ENCODE data around the gene FAM3D.
"Not testable (repeated sequence)": the region's sequence is repeated elsewhere in the genome, so short reads cannot be mapped to it uniquely, and the experiment has no call there.

Gene FAM3D

DNA sequence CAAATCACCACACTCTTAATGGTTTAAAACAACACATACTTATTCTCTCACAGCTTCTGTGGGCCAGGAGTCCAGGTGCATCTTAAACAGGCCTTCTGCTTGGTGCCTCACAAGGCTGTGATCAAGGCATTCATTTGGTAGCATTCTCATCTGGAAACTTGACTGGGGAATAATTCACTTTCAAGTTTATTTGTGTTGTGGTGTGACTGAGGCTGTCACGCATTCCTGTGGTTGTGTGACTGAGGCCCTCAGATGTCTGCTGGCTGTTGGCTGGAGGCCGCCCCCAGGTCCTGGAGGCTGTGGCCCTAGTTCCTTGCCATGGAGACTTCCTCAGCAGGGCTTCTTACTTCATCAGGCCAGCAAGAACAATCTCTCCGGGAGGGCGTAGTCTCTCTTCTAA is 16.9 kb upstream of the FAM3D start:
- DNase-seq (ENCODE audit: low read depth): no peak
- TF ChIP-seq, protein P1, sequence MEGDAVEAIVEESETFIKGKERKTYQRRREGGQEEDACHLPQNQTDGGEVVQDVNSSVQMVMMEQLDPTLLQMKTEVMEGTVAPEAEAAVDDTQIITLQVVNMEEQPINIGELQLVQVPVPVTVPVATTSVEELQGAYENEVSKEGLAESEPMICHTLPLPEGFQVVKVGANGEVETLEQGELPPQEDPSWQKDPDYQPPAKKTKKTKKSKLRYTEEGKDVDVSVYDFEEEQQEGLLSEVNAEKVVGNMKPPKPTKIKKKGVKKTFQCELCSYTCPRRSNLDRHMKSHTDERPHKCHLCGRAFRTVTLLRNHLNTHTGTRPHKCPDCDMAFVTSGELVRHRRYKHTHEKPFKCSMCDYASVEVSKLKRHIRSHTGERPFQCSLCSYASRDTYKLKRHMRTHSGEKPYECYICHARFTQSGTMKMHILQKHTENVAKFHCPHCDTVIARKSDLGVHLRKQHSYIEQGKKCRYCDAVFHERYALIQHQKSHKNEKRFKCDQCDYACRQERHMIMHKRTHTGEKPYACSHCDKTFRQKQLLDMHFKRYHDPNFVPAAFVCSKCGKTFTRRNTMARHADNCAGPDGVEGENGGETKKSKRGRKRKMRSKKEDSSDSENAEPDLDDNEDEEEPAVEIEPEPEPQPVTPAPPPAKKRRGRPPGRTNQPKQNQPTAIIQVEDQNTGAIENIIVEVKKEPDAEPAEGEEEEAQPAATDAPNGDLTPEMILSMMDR (IDR thresholded peaks at IDR 0.05; ENCODE audit: control insufficient read depth, extremely low read depth, insufficient read depth): no peak
- no peak overlapping the region for H3K4me3 ChIP-seq (ENCODE audit: low read depth, low read length)

DNA sequence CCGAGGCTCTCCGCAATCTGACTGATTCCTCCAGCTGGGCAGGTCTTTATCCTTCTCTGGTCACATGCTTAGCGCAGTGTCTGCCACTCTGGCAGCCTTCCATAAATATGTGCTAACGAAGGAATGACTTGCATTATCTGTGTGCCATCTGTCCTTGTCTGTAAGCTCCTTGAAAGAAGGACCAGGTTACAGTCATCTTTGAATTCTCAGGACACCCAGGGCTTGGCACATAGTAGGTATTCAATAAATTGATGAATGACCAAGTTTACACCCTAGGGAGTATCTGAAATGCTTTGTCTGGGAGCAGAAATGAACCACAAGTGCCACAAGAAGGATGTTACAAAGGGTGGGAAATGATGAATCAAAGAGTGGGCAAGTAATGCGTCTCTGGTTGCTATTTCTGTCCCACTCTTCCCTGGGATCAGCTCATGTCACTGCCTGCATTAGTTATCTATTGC is 16.5 kb upstream of the FAM3D start:
- TF ChIP-seq, protein P1 (IDR thresholded peaks at IDR 0.05; ENCODE audit: control insufficient read depth, extremely low read depth, insufficient read depth): no peak
- DNase-seq (ENCODE audit: low read depth): no peak
- H3K4me3 ChIP-seq (ENCODE audit: low read depth, low read length): no peak overlapping the region

DNA sequence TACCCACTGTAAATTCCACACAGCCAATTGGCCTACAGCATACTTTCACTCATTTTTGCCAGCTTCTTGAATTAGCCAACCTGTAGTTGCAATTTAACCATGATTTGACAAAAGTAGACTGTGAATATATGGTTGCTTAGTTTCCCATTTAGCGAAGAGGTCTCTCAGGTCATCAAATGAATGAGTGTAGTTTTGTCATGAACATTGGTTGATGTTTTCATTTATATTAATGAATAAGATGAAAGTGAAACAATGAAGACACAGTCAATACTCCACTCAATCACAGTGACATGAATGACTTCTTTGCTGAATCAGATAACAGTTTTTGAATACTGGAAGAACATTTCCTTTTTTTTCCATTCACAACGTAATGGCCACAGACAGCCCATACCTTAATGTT is 15.3 kb upstream of the FAM3D start:
- no peak overlapping the region for H3K4me3 ChIP-seq (ENCODE audit: low read depth, low read length)
- TF ChIP-seq, protein P1 (IDR thresholded peaks at IDR 0.05; ENCODE audit: control insufficient read depth, extremely low read depth, insufficient read depth): no peak
- DNase-seq (ENCODE audit: low read depth): no peak

DNA sequence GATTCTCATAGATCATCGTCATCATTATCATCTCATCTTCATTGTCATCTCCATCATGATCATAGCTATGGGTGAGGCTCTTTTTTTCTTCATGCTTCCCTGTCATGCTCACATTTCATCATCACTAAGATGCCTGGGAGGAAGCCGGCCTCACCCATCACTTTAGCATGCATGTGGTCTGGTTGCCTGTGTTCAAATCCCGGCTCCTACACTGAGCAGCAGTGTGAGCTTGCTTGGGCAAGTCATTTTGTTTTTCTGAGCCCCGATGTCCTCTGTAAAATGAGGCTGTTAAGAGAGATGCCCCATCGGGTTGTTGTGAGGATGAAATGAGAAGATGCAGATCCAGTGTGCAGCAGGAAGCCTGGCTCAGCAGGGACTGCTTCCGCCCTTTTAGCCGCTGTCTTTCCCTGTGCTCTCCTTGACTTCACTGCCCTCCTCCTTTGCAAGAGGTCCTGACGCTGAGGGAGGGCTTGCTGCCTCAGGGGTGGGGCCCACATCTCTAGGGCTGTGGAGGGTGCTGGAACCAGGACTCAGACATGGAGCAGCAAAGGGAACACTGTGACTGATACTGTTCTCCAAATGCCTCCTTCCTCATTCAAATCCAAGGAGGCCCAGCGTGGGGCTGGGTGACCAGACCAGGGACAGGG is 14.4 kb upstream of the FAM3D start:
- TF ChIP-seq, protein P1 (IDR thresholded peaks at IDR 0.05; ENCODE audit: control insufficient read depth, extremely low read depth, insufficient read depth): no peak

DNA sequence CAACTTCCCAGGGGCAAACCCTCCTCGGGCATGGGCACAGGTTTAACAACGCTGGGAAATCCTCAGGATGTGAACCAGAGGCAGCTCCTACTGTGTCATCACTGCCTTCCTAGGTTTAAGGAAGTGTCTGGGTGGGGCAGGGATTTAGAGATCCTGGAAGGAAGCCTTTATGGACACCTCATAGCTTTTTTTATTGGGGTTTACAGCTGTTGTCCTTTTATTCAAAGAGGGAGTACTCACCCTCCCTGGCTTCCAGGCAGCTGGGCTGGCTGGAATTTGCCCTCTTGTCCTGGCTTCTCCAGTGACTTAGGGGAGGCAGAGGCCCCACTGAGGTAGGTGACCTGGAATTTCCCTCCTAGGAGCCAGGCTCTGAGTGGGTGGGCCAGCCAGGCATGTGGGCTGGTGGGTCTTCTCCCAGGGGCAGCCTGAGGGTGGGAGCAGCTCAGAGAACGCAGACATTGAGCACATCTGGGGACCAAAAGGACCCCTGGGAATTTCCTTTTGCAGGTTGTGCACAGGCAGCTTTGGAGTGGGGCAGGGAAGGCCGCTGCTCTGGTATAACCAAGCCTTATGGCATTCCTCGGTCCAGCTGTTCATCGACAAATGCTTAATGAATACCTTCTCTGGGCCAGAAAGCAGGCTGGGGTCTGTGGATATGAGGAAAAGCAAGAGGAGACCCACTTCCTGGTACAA is 13.5 kb upstream of the FAM3D start:
- TF ChIP-seq, protein P1 (IDR thresholded peaks at IDR 0.05; ENCODE audit: control insufficient read depth, extremely low read depth, insufficient read depth): no peak
- DNase-seq (ENCODE audit: low read depth): no peak
- H3K4me3 ChIP-seq (ENCODE audit: low read depth, low read length): no peak overlapping the region

More for the DNA sequence above, 14.4 kb upstream of the FAM3D start:
- H3K4me3 ChIP-seq (ENCODE audit: low read depth, low read length): no peak overlapping the region
- DNase-seq (ENCODE audit: low read depth): no peak

DNA sequence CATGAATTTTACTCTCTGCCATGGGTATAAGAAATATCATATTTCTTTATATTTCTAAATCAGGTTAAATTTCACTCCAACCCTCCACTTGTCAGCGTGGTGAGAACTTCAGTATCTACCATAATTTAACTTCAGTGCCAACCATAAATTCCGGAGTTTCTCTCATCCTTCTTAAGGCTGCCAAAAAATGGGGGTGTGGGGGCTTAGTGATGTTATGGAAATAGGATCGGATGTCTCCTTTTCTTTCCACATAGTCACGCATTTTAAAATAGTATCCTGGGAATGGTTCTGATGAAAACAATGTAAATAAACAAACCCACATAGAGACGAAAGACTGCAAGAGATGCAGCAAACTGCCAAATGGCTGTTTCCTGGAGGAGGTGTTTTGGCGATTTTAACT is 12.9 kb upstream of the FAM3D start:
- TF ChIP-seq, protein P1 (IDR thresholded peaks at IDR 0.05; ENCODE audit: control insufficient read depth, extremely low read depth, insufficient read depth): no peak
- H3K4me3 ChIP-seq (ENCODE audit: low read depth, low read length): no peak overlapping the region
- no peak for DNase-seq (ENCODE audit: low read depth)

DNA sequence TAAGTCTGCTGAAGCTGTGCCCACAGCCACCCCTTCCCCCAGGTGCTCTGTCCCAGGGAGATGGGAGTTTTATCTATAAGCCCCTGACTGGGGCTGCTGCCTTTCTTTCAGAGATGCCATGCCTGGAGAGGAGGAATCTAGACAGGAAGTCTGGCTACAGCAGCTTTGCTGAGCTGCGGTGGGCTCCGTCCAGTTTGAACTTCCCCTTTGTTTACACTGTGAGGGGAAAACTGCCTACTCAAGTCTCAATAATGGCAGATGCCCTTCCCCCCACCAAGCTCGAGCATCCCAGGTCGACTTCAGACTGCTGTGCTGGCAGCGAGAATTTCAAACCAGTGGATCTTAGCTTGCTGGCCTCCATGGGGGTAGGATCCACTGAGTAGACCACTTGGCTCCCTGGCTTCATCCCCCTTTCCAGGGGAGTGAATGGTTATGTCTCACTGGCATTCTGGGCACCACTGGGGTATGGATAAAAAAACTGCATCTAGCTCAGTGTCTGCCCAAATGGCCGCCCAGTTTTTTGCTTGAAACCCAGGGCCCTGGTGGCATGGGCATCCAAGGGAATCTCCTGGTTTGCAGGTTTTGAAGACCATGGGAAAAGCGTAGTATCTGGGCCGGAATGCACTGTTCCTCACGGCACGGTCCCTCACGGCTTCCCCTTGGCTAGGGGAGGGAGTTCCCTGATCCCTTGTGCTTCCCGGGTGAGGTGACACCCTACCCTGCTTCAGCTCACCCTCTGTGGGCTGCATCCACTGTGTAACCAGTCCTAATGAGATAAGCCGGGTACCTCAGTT is 11.8 kb upstream of the FAM3D start:
- DNase-seq (ENCODE audit: low read depth); H3K4me3 ChIP-seq (ENCODE audit: low read depth, low read length): not testable (repeated sequence)
